ENCODE data around the gene PPM1B.
"Not testable (repeated sequence)": the region's sequence is repeated elsewhere in the genome, so short reads cannot be mapped to it uniquely, and the experiment has no call there.

The PPM1B gene

DNA sequence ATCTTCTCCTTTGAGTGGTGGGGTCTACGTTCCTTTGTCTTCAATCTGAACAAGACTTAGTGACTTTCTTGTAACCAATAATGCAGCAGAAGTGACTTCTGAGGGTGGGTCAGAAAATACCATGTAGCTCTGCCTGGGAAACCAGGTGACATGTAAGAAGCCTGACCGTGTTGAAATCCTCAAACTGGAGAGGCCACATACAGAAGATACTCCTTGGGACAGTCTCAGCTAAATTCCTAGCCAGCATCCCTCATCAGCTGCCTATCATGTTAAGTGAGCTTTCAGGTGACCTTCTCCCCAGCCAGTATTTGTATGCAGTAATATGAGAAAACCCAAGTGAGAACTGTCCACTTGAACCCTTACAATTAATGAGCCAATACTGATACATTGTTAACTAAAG is 27.0 kb downstream of the PPM1B start:
- H3K36me3 ChIP-seq (ENCODE audit: insufficient read depth, low read length): peaks cover 5% of the 10 kb centered on the region; the same call in 1 of the 2 replicates

DNA sequence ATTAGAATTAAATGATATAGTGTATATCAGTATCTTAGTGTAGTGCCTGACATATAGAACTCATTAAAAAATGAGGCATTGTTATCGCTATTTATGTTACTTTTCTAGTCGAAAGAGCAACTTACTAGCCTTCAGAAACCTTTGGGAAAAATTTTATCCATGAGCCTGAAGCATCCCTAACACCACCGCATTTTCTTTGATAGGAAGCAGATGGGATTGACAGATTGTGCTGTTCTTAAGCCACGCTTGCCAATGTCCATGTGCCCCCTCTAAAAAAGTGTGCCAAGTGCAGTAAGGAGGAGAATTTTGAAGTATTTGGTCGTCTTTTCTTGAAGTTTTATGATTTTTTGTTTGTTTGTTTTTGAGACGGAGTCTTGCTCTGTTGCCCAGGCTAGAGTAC is 29.1 kb downstream of the PPM1B start:
- no peaks in the 10 kb centered on the region for H3K9me3 ChIP-seq (ENCODE audit: control insufficient read depth, insufficient read depth, low read length)
- no peak overlapping the region for H3K9ac ChIP-seq (ENCODE audit: low read depth, low read length)
- H3K36me3 ChIP-seq (ENCODE audit: insufficient read depth, low read length): peaks cover 9% of the 10 kb centered on the region
- H3K4me1 ChIP-seq (ENCODE audit: insufficient read depth, low read length): peaks cover 17% of the 10 kb centered on the region

More for the DNA sequence above, 27.0 kb downstream of the PPM1B start:
- Histone ChIP-seq H3K4me1 (ENCODE audit: insufficient read depth, low read length) (peaks cover 17% of the 10 kb centered on the region), H3K9ac (ENCODE audit: low read depth, low read length) (no peak overlapping the region), H3K9me3 (ENCODE audit: control insufficient read depth, insufficient read depth, low read length) (no peaks in the 10 kb centered on the region; the same call in 1 of the 2 replicates)

DNA sequence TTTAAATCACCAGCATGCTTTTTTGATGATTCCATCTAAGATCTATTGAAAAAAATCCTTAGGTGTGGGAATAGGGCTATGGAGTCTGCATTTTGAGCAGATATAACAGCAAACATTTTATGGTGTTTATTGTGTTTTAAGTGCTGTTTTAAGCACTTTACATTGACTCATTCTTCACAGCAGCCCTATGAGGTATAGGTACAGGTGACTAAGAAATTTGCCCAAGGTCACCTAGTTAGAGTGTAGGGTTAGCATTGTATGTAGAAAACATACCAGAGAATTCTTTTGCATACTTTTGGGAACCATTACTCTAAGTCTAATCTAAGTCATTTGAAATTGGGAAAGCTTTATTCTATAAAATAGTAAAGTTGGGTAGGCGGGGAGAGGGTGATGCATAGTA is 31.3 kb downstream of the PPM1B start:
- Histone ChIP-seq H3K36me3 (ENCODE audit: insufficient read depth, low read length) (peaks cover 7% of the 10 kb centered on the region; the same call in 1 of the 2 replicates), H3K9me3 (ENCODE audit: control insufficient read depth, insufficient read depth, low read length) (no peaks in the 10 kb centered on the region), H3K4me1 (ENCODE audit: insufficient read depth, low read length) (peaks cover 17% of the 10 kb centered on the region), H3K9ac (ENCODE audit: low read depth, low read length) (no peak overlapping the region)

DNA sequence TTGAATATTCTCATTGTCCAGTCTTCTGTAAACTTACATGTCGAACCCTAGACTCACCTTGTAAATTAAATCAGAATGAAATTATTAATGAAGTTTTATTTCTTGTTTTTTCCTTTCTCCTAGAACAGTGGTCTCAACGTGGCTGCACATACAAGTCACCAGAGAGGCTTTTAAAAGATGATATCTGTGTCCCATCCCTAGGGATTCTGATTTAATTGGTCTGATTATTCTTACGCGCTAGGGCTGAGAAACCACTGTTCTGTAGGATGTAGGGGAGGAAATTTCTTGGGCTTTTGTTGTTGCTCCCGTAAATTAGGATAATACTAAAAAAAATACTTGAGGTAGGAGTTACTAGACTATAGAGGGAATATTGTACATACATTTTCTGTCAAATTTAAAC is 32.1 kb downstream of the PPM1B start:
- peaks cover 12% of the 10 kb centered on the region for H3K4me1 ChIP-seq (ENCODE audit: insufficient read depth, low read length)

DNA sequence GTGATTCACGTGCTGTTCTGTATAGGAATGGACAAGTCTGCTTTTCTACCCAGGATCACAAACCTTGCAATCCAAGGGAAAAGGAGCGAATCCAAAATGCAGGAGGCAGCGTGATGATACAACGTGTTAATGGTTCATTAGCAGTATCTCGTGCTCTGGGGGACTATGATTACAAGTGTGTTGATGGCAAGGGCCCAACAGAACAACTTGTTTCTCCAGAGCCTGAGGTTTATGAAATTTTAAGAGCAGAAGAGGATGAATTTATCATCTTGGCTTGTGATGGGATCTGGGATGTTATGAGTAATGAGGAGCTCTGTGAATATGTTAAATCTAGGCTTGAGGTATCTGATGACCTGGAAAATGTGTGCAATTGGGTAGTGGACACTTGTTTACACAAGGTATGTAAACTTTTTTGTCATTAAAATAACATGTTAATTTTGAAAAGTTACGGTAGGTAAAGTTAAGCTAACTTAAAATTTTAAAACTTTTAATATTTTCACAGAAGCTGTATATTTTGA is 33.0 kb downstream of the PPM1B start:
- Histone ChIP-seq H3K9me3 (ENCODE audit: control insufficient read depth, insufficient read depth, low read length) (no peaks in the 10 kb centered on the region), H3K4me1 (ENCODE audit: insufficient read depth, low read length) (peaks cover 5% of the 10 kb centered on the region), H3K36me3 (ENCODE audit: insufficient read depth, low read length) (peaks cover 10% of the 10 kb centered on the region; the same call in 1 of the 2 replicates), H3K9ac (ENCODE audit: low read depth, low read length) (no peak overlapping the region)

More for the DNA sequence above, 32.1 kb downstream of the PPM1B start:
- H3K9ac ChIP-seq (ENCODE audit: low read depth, low read length): no peak overlapping the region
- H3K9me3 ChIP-seq (ENCODE audit: control insufficient read depth, insufficient read depth, low read length): no peaks in the 10 kb centered on the region
- H3K36me3 ChIP-seq (ENCODE audit: insufficient read depth, low read length): peaks cover 7% of the 10 kb centered on the region; the same call in 1 of the 2 replicates

DNA sequence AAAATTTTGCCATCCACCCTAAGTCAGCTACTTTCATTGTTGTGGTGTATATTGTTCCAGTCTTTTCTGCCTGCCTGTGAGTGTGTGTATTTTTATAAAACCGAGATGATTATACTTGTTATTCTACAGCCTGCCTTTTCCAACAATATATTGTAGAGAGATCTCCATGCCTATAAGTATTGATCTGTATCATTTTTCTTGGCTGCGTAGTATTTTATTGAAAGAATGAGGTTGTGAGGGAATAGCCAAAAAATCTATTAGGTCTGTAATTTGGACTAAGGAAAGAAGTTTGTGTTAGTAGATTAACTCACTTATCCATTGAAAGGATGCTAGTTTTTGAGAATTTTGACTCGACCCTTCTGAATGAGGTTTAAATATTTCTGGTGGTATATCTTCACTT is 34.9 kb downstream of the PPM1B start:
- peaks cover 3% of the 10 kb centered on the region for H3K4me1 ChIP-seq (ENCODE audit: insufficient read depth, low read length)
- peaks cover 10% of the 10 kb centered on the region for H3K36me3 ChIP-seq (ENCODE audit: insufficient read depth, low read length)
- H3K9me3 ChIP-seq (ENCODE audit: control insufficient read depth, insufficient read depth, low read length): no peaks in the 10 kb centered on the region
- H3K9ac ChIP-seq (ENCODE audit: low read depth, low read length): no peak overlapping the region

DNA sequence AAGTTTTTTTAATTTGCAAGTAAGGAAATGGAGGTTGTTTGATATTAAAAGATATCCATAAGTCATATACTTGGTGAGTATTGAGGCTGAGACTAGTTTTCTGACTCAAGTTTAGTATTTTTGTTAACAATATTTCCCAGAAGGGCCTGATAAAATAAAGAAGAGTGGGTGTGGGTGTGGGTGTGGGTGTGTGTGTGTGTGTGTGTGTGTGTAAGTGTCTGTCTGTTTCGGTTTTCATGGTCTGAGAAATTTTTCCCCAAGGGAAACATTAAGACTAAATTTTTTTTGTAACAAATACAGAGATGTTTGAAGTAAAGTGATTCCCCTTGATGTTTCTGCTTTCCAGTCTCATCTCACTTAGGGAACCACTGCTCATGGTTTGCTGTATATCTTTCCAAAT is 36.5 kb downstream of the PPM1B start:
- no peaks in the 10 kb centered on the region; the same call in 1 of the 2 replicates for H3K4me1 ChIP-seq (ENCODE audit: insufficient read depth, low read length)
- no peaks in the 10 kb centered on the region for H3K9me3 ChIP-seq (ENCODE audit: control insufficient read depth, insufficient read depth, low read length)
- no peak overlapping the region for H3K9ac ChIP-seq (ENCODE audit: low read depth, low read length)
- H3K36me3 ChIP-seq (ENCODE audit: insufficient read depth, low read length): peaks cover 19% of the 10 kb centered on the region

DNA sequence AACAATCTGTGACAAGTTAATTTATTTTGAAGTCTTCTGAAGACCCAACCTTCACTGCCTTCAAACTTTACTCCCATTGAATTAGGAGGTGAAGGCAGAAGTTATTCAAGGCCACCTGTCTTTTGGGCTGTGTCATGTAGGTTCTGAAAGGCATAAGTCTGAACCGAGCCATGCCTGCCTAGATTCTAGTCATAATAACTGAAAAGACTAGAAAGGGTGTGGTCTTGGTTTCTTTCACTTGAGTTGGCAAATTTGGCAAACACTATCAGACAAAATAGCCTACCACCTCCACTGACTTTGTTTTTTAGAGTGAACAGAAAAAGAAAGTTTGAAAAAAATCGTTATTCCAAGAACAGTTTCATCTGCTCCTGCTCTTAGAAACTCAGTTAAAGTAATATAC is 38.4 kb downstream of the PPM1B start:
- Histone ChIP-seq H3K9ac (ENCODE audit: low read depth, low read length) (no peak overlapping the region), H3K9me3 (ENCODE audit: control insufficient read depth, insufficient read depth, low read length) (no peaks in the 10 kb centered on the region), H3K4me1 (ENCODE audit: insufficient read depth, low read length) (no peaks in the 10 kb centered on the region; the same call in 1 of the 2 replicates), H3K36me3 (ENCODE audit: insufficient read depth, low read length) (peaks cover 20% of the 10 kb centered on the region)

DNA sequence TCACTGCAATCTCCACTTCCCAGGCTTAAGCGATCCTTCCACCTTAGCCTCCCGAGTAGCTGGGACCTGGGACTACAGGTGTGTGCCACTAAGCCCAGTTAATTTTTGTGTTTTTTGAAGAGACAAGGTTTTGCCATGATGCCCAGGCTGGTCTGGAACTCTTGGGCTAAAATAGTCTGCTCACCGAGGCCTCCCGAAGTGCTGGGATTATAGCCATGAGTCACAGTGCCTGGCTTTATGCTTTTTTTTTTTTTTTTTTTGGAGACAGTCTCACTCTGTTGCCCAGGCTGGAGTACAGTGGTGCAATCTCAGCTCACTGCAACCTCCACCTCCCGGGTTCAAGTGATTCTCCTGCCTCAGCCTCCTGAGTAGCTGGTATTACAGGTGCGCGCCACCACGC is 39.0 kb downstream of the PPM1B start:
- H3K9me3 ChIP-seq (ENCODE audit: control insufficient read depth, insufficient read depth, low read length): not testable (repeated sequence)

DNA sequence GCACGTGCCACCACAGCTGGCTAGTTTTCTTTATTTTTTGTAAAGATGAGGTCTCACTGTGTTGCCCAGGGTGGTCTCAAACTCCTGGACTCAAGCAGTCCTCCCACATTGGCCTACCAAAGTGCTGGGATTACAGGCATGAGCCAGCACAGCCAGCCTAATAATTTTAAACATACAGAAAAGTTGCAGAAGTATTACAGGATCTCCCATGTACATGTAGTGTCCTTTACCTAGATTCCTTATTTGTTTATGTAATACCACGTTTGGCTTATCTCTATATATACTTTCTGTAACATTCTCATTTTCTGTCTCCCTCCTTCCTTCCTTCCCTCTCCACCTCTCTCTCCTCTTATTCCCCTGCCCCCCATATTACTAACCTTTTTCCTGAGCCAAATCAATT is 41.7 kb downstream of the PPM1B start:
- Histone ChIP-seq H3K9me3 (ENCODE audit: control insufficient read depth, insufficient read depth, low read length) (no peaks in the 10 kb centered on the region), H3K4me1 (ENCODE audit: insufficient read depth, low read length) (no peaks in the 10 kb centered on the region), H3K9ac (ENCODE audit: low read depth, low read length) (no peak overlapping the region), H3K36me3 (ENCODE audit: insufficient read depth, low read length) (peaks cover 27% of the 10 kb centered on the region)

More for the DNA sequence above, 39.0 kb downstream of the PPM1B start:
- not testable (repeated sequence) for H3K4me1 ChIP-seq (ENCODE audit: insufficient read depth, low read length); H3K9ac ChIP-seq (ENCODE audit: low read depth, low read length)
- peaks cover 24% of the 10 kb centered on the region for H3K36me3 ChIP-seq (ENCODE audit: insufficient read depth, low read length)

DNA sequence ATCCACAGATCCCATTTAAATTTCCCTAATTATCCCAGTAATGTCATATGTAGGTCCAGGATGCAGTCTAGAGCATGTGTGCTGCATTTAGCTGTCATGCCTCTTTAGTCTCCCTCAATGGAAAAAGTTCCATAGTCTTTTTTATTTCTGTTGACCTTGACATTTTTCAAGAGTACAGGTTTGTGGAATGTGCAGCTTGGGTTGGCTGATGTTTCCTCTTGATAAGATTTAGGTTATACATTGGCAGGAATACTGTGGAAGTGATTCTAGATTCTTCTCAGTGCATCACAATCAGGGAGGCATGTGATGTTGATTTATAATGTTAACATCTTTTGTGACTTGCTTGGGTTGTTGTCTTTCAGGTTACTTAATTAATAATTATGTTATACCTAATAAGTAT is 42.5 kb downstream of the PPM1B start:
- peaks cover 26% of the 10 kb centered on the region for H3K36me3 ChIP-seq (ENCODE audit: insufficient read depth, low read length)
- no peaks in the 10 kb centered on the region for H3K4me1 ChIP-seq (ENCODE audit: insufficient read depth, low read length)
- H3K9ac ChIP-seq (ENCODE audit: low read depth, low read length): no peak overlapping the region
- H3K9me3 ChIP-seq (ENCODE audit: control insufficient read depth, insufficient read depth, low read length): no peaks in the 10 kb centered on the region

DNA sequence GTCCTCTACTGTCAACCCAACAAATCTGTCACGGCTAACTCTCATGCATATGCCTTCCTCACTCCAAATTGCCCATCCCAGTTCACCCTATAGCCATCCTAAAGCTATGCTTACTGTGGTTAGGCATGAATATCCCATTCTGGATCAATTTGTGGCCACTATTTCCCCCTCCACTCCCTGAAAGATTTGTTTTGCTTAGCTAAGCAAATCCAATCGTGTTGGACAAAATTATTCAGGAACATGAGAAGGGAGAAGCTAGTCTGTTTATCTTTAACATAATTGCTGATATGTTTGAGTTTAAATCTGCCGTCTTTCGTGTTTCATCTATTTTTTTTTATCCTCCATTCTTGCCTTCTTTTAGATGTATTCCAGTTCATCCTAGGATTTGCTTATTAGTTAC is 43.6 kb downstream of the PPM1B start:
- Histone ChIP-seq H3K9me3 (ENCODE audit: control insufficient read depth, insufficient read depth, low read length) (no peaks in the 10 kb centered on the region), H3K9ac (ENCODE audit: low read depth, low read length) (no peak overlapping the region), H3K4me1 (ENCODE audit: insufficient read depth, low read length) (no peaks in the 10 kb centered on the region), H3K36me3 (ENCODE audit: insufficient read depth, low read length) (peaks cover 24% of the 10 kb centered on the region)

DNA sequence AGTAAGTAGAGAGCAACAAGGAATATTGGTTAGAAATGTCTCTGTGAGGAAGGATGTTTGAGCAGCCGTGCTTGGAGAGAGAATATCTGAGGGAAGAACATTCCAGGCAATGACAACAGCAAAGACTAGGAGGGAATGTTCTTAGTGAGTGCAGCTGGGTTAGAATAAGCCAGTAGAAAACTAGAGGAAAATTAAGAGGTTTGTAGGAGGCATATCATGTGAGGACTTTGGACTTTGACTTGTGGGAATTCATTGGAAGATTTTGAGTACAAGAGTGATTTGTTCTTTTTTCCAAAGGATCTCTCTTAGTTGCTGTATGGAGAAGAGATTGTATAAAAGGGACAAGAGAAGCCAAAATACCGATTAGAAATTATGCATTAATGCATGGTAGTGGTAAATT is 47.2 kb downstream of the PPM1B start:
- Histone ChIP-seq H3K9me3 (ENCODE audit: control insufficient read depth, insufficient read depth, low read length) (no peaks in the 10 kb centered on the region), H3K9ac (ENCODE audit: low read depth, low read length) (no peak overlapping the region), H3K36me3 (ENCODE audit: insufficient read depth, low read length) (peaks cover 14% of the 10 kb centered on the region), H3K4me1 (ENCODE audit: insufficient read depth, low read length) (no peaks in the 10 kb centered on the region)

DNA sequence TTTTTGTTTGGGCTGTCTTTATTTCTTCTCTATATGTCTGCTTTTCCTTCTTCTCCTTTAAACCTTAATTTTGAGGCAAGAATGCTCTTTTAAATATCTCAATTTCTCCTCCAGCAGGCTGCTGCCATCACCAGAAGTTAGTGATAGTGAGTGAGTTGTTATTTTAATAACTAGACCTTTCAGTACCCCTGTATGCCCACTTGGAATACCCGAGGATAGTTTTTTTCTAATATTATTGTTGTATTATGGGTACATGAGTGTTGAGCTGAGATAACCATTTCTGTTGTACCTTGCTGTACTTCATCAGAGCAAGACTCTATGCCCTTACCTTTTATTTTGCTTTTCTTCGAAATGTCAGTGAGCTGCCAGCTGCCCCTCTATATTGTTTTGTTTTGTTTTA is 50.1 kb downstream of the PPM1B start:
- Histone ChIP-seq H3K36me3 (ENCODE audit: insufficient read depth, low read length) (peaks cover 9% of the 10 kb centered on the region), H3K4me1 (ENCODE audit: insufficient read depth, low read length) (no peaks in the 10 kb centered on the region), H3K9me3 (ENCODE audit: control insufficient read depth, insufficient read depth, low read length) (no peaks in the 10 kb centered on the region), H3K9ac (ENCODE audit: low read depth, low read length) (no peak overlapping the region)

DNA sequence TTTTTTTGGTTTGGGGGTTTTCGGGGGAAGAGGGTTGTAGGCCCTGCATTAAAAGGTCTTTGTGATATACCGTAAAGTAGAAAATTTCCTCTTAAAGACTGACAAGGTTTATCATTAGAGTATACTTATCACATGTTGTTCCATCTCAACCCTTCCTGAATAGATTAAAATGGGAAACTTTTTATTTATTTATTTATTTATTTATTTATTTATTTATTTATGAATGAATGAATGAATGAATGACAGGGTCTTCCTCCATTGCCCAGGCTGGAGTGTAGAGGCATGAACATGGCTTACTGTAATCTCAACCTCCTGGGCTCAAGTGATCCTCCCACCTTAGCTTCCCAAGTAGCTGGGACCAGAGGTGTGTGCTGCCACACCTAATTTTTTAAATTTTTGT is 58.1 kb downstream of the PPM1B start:
- Histone ChIP-seq H3K9me3 (ENCODE audit: control insufficient read depth, insufficient read depth, low read length) (no peaks in the 10 kb centered on the region), H3K9ac (ENCODE audit: low read depth, low read length) (no peak overlapping the region), H3K36me3 (ENCODE audit: insufficient read depth, low read length) (no peaks in the 10 kb centered on the region; the same call in 1 of the 2 replicates), H3K4me1 (ENCODE audit: insufficient read depth, low read length) (no peaks in the 10 kb centered on the region; the same call in 1 of the 2 replicates)

DNA sequence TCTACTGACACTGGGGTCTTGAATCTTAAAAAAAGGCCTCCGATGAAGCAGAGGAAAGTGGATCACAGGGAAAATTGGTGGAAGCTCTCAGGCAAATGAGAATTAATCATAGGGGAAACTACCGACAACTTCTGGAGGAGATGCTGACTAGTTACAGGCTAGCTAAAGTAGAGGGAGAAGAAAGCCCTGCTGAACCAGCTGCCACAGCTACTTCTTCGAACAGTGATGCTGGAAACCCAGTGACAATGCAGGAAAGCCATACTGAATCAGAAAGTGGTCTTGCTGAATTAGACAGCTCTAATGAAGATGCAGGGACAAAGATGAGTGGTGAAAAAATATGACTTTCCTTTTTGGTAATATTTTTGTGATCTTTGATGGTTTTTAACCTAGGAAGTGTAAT is 61.7 kb downstream of the PPM1B start:
- Histone ChIP-seq H3K36me3 (ENCODE audit: insufficient read depth, low read length) (no peaks in the 10 kb centered on the region), H3K4me1 (ENCODE audit: insufficient read depth, low read length) (peaks cover 25% of the 10 kb centered on the region), H3K9me3 (ENCODE audit: control insufficient read depth, insufficient read depth, low read length) (no peaks in the 10 kb centered on the region), H3K9ac (ENCODE audit: low read depth, low read length) (no peak overlapping the region)

Measured in ES-I3 (cell line).